Calu3 (cell line): ENCODE measurements around the gene SGF29. TPM values are rescaled to one million over a fixed set of nuclear protein-coding genes. Genes with fewer than 3 reads are reported as not detected.
"Not testable (repeated sequence)": the region's sequence is repeated elsewhere in the genome, so short reads cannot be mapped to it uniquely, and the experiment has no call there.

Experiments
- BruUV-seq: library from RNA; stranded (reverse); fragments of 400-500 nt; replicated peaks from 2 replicates; lab custom pipeline; 2021; lab: Mats Ljungman, UMichigan
- CTCF ChIA-PET: fragments of 300-600 bp; sonication (Branson Sonifier 250); formaldehyde crosslinking; loops from one replicate; lab custom pipeline; 2022; ENCODE audit warnings: antibody characterized with exemption; lab: Charles Lee
- DNase-seq: peaks from one replicate; pipeline ENCODE4 v3.0.0; 2022
- H3K27ac Mint-ChIP-seq: one replicate; pipeline ENCODE4 v1.8.0; 2022; ENCODE audit warnings: mixed read lengths; ENCODE audit not compliant: unreplicated experiment
- H3K27me3 Mint-ChIP-seq: one replicate; pipeline ENCODE4 v1.8.0; 2022; ENCODE audit warnings: mixed read lengths; ENCODE audit not compliant: unreplicated experiment
- H3K36me3 Mint-ChIP-seq: one replicate; pipeline ENCODE4 v1.8.0; 2022; ENCODE audit warnings: mild to moderate bottlenecking, moderate library complexity, mixed read lengths; ENCODE audit not compliant: insufficient read depth, unreplicated experiment
- H3K4me1 Mint-ChIP-seq: one replicate; pipeline ENCODE4 v1.8.0; 2022; ENCODE audit warnings: mild to moderate bottlenecking, low read depth, mixed read lengths; ENCODE audit not compliant: unreplicated experiment
- H3K4me3 Mint-ChIP-seq: one replicate; pipeline ENCODE4 v1.8.0; 2022; ENCODE audit warnings: mild to moderate bottlenecking, low read depth, moderate library complexity, mixed read lengths; ENCODE audit not compliant: unreplicated experiment
- H3K9me3 Mint-ChIP-seq: one replicate; pipeline ENCODE4 v1.8.0; 2022; ENCODE audit warnings: low read depth, mixed read lengths; ENCODE audit not compliant: unreplicated experiment
- intact Hi-C: fragments of 100-400 bp; cut with micrococcal nuclease; formaldehyde crosslinking; loops from one replicate; pipeline ENCODE4 v1.10.0; 2022; ENCODE audit not compliant: unreplicated experiment
- total RNA-seq: library from RNA; stranded (reverse); gene quantifications from 2 replicates; pipeline ENCODE4 v1.2.3, GENCODE V29; 2022
- TF ChIP-seq, protein P1 (sequence below): fragments of 200-600 bp; IDR thresholded peaks from one replicate; pipeline ENCODE4 v1.8.0; 2022; ENCODE audit warnings: antibody characterized with exemption; ENCODE audit not compliant: unreplicated experiment

SGF29 gene
- total RNA-seq, 1 experiment from 2014 or later, result 31.0 TPM

DNA sequence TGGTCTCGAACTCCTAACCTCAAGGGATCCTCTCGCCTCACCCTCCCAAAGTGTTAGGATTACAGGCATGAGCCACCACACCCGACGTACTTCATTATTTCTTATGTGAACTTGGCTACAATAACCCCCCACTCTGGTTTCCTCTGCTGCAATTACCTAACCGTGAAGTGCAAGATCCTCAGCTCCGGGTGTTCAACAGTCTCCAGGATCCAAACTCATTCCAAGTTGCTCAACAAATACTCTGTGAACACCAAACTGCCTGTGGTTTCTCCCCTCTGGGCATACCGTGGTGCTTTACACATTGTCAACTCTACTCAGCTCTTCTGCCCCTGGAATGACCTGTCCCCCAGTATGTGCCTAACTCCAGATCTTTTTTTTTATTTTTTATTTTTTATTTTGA, 62.9 kb downstream of the SGF29 start:
- CTCF ChIA-PET, result no interaction called here
- no TSS peak for BruUV-seq
- intact Hi-C loops, result no loop called here
- H3K9me3 Mint-ChIP-seq, result no peaks in the 10 kb centered on the region
- H3K4me3 Mint-ChIP-seq, result no peak overlapping the region
- H3K27me3 Mint-ChIP-seq, result no peaks in the 10 kb centered on the region
- H3K4me1 Mint-ChIP-seq, result peaks cover 2% of the 10 kb centered on the region
- TF ChIP-seq, protein P1, sequence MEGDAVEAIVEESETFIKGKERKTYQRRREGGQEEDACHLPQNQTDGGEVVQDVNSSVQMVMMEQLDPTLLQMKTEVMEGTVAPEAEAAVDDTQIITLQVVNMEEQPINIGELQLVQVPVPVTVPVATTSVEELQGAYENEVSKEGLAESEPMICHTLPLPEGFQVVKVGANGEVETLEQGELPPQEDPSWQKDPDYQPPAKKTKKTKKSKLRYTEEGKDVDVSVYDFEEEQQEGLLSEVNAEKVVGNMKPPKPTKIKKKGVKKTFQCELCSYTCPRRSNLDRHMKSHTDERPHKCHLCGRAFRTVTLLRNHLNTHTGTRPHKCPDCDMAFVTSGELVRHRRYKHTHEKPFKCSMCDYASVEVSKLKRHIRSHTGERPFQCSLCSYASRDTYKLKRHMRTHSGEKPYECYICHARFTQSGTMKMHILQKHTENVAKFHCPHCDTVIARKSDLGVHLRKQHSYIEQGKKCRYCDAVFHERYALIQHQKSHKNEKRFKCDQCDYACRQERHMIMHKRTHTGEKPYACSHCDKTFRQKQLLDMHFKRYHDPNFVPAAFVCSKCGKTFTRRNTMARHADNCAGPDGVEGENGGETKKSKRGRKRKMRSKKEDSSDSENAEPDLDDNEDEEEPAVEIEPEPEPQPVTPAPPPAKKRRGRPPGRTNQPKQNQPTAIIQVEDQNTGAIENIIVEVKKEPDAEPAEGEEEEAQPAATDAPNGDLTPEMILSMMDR, result no peak
- no peak for DNase-seq
- peak overlapping the region; percentile 33 for H3K27ac Mint-ChIP-seq
- H3K36me3 Mint-ChIP-seq, result peaks cover 21% of the 10 kb centered on the region

DNA sequence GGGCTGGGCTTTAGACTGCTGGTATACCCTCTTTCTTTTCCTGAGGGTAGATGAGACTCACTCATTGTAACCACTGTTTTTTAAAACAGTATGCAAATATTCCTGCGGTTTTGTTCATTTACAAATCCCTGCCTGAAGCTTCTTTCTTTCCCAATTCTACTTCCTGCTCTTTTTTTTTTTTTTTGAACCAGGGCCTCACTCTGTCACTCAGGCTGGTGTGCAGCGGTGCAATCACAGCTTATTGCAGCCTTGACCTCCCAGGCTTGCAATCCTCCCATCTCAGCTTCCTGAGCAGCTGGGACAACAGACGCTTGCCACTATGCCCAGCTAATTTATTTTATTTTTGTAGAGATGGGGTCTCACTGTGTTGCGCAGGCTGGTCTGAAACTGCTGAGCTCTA, 64.2 kb downstream of the SGF29 start:
- no peak overlapping the region for H3K4me3 Mint-ChIP-seq
- no peaks in the 10 kb centered on the region for H3K9me3 Mint-ChIP-seq
- peaks cover 30% of the 10 kb centered on the region for H3K36me3 Mint-ChIP-seq
- no peak overlapping the region for H3K27ac Mint-ChIP-seq
- DNase-seq, result no peak
- H3K4me1 Mint-ChIP-seq, result peaks cover 11% of the 10 kb centered on the region
- intact Hi-C loops, result no loop called here
- no TSS peak for BruUV-seq
- no peaks in the 10 kb centered on the region for H3K27me3 Mint-ChIP-seq
- TF ChIP-seq, protein P1, result no peak
- CTCF ChIA-PET, result interaction anchor here (0.7 kb wide), 1 partner anchor 86 kb away, joined by 3 read pairs; no protein-coding TSS in a partner anchor

DNA sequence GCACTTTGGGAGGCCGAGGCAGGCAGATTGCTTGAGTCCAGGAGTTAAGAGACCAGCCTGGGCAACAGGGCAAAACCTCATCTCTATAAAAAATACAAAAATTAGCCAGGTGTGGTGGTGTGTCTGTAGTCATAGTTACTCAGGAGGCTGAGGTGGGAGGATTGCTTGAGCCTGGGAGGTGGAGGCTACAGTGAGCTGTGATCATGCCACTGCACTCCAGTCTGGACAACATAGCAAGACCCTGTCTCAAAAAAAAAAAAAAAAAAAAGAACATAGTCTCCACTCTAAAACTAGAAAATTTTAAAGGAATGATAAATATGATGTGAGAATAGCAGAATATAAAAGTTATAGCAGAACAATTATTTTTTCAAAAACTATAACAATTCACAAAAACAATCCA, 66.6 kb downstream of the SGF29 start:
- H3K9me3 Mint-ChIP-seq, DNase-seq, BruUV-seq, intact Hi-C loops, H3K4me3 Mint-ChIP-seq, H3K27me3 Mint-ChIP-seq, H3K27ac Mint-ChIP-seq: not testable (repeated sequence)
- Mint-ChIP-seq H3K4me1 (peaks cover 21% of the 10 kb centered on the region), H3K36me3 (peaks cover 38% of the 10 kb centered on the region)
- CTCF ChIA-PET, result interaction anchor here (0.7 kb wide), 1 partner anchor 29 kb away, joined by 3 read pairs; no protein-coding TSS in a partner anchor

DNA sequence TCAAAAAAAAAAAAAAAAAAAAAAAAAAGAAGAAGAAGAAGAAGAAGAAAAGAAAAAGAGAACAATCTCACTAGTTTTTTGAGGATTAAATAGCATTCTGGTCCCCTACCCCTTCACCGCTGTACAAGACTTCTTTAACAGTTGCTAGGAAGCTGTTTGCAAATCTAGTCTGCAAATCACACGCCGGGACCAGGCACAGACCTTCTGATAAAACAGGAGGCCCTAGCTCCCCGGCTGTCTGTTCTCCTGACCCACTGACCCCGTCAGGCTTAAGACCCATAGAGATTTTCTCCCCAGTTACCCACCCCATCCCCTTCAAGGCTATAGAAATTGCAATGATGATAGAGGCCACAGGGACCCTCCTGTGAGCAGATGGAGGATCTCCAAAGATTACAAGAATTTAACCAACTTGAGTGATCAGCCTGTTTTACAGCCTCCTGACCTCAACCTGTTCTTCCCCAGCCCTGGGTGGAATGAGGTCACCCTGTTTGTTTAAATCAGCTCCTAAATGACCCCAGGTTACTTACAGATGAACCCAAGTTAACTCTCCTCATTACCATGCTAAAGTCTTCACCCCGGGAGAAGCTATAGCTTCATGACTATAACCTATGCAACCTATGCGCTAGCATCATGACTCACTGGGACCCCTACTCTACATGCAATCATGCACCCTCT, 67.9 kb downstream of the SGF29 start:
- no TSS peak for BruUV-seq
- DNase-seq, result no peak
- CTCF ChIA-PET, result no interaction called here
- H3K27me3 Mint-ChIP-seq, result no peaks in the 10 kb centered on the region
- TF ChIP-seq, protein P1, result no peak
- H3K36me3 Mint-ChIP-seq, result peaks cover 38% of the 10 kb centered on the region
- H3K27ac Mint-ChIP-seq, result no peak overlapping the region
- intact Hi-C loops, result no loop called here
- H3K4me3 Mint-ChIP-seq, result peak overlapping the region; percentile 89
- peaks cover 21% of the 10 kb centered on the region for H3K4me1 Mint-ChIP-seq
- no peaks in the 10 kb centered on the region for H3K9me3 Mint-ChIP-seq

DNA sequence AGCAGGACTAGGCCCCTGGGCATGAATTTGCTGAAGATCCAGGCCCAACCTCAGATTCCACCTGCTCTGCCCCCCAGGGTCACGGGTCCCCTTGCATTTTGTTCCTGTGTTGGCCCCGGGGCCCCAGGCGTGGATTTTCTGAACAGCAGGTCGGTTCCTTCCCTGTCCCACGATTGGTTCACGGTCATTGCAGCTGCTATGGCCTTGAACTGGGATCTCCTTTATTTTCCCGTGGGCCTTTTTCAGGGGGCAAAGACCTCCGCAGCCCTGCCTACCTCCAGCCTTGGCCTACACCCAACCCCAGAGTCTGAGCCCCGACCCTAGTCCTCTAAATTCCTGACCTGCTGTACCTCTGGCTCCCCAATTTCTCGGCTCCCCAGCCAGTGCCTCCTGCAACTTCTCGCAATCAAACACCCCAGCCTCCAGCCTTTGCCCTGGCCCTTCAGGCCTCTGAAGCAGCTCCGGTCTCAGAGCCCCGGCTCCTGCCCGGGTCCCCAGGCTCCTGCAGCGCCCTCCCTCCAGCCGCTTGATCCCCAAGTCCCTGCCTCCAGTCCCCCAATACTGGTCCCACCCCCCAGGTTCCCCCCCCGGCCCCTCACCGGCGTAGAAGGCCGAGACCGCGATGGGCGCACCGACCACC, 68.9 kb downstream of the SGF29 start:
- H3K9me3 Mint-ChIP-seq, H3K27me3 Mint-ChIP-seq, intact Hi-C loops, BruUV-seq, DNase-seq, H3K27ac Mint-ChIP-seq: not testable (repeated sequence)
- CTCF ChIA-PET, result interaction anchor here (0.6 kb wide), 2 partner anchors 131 to 297 kb away, joined by 3 to 4 read pairs; partner anchors contain the start of gene CLN3
- peak overlapping the region; percentile 89 for H3K4me3 Mint-ChIP-seq
- H3K4me1 Mint-ChIP-seq, result peaks cover 21% of the 10 kb centered on the region
- H3K36me3 Mint-ChIP-seq, result peaks cover 33% of the 10 kb centered on the region
